ENCODE results near the gene RACGAP1.

DNA sequence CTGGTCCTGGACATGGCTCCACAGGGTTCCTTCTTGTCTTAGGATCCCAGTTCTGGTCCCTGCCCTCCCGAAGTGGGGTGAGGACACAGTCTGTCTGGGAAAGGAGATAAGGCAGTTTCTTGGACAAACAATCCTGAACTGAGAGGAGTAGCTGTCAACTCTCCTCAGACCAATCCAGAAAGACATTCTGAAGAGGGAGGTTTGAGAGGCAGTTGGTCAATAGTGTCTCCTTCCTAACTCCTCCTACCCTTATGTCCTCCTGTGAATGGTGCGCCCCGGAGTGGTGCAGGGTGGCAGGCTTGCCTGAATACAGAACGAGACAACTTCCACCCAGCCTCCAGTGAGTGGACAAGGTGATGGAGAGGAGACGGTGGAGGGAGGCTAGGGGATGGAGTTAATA, 16.7 kb upstream of the RACGAP1 start:
- no peak for TF ChIP-seq POLR2A (IDR thresholded peaks at IDR 0.05)
- TF ChIP-seq, protein P1, sequence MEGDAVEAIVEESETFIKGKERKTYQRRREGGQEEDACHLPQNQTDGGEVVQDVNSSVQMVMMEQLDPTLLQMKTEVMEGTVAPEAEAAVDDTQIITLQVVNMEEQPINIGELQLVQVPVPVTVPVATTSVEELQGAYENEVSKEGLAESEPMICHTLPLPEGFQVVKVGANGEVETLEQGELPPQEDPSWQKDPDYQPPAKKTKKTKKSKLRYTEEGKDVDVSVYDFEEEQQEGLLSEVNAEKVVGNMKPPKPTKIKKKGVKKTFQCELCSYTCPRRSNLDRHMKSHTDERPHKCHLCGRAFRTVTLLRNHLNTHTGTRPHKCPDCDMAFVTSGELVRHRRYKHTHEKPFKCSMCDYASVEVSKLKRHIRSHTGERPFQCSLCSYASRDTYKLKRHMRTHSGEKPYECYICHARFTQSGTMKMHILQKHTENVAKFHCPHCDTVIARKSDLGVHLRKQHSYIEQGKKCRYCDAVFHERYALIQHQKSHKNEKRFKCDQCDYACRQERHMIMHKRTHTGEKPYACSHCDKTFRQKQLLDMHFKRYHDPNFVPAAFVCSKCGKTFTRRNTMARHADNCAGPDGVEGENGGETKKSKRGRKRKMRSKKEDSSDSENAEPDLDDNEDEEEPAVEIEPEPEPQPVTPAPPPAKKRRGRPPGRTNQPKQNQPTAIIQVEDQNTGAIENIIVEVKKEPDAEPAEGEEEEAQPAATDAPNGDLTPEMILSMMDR (IDR thresholded peaks at IDR 0.05) = no peak

Data from testis (tissue), 2 donors.